Endothelial cell of umbilical vein (primary cell): Measurements from ENCODE around the gene SQSTM1. TPM values are rescaled to one million over a fixed set of nuclear protein-coding genes. Genes with fewer than 3 reads are reported as not detected.

Source experiments
- BruUV-seq: library from RNA; stranded (reverse); fragments of 400-500 nt; replicated peaks from 2 replicates; lab custom pipeline; 2021; lab: Mats Ljungman, UMichigan
- CTCF ChIA-PET: fragments of 300-600, 350-600 bp; sonication (Branson Sonifier 250); formaldehyde crosslinking; loops from one replicate; lab custom pipeline; 2021; ENCODE audit warnings: antibody characterized with exemption, inconsistent platforms; lab: Charles Lee
- POLR2A ChIA-PET: fragments of 300-600, 350-600 bp; sonication (Branson Sonifier 250); formaldehyde crosslinking; loops from one replicate; lab custom pipeline; 2021; ENCODE audit warnings: antibody characterized with exemption, inconsistent platforms; lab: Charles Lee
- DNase-seq: peaks from one replicate; pipeline ENCODE4 v3.0.0-alpha.2; 2011; ENCODE audit warnings: low read depth, low spot score
- FAIRE-seq: peaks from 2 replicates; lab custom pipeline; 2011; peaks lifted over from hg19 to GRCh38; lab: Jason Lieb, UNC
- H2AFZ ChIP-seq: 2 replicates; pipeline ENCODE4 v1.6.0; 2012; ENCODE audit warnings: low read depth, low read length, control low read depth, inconsistent platforms
- H3K27ac ChIP-seq: 2 replicates; pipeline ENCODE4 v1.5.1; 2011; ENCODE audit warnings: low read depth, mild to moderate bottlenecking, control low read depth, low read length, moderate library complexity; ENCODE audit not compliant: insufficient read depth
- H3K27me3 ChIP-seq, 2 experiments: 2 replicates each; pipeline versions ENCODE4 v1.6.0 to v1.6.1; 2011; ENCODE audit warnings: low read length in 2 of 2, mixed read lengths in 1 of 2; ENCODE audit not compliant: control insufficient read depth in 2 of 2, insufficient read depth in 2 of 2
- H3K36me3 ChIP-seq, 2 experiments: 2 replicates in 1 of 2; 3 replicates in 1 of 2; pipeline ENCODE4 v1.5.1; 2011; ENCODE audit warnings: low read length in 2 of 2, mild to moderate bottlenecking in 1 of 2, moderate library complexity in 1 of 2; ENCODE audit not compliant: control insufficient read depth in 2 of 2, insufficient read depth in 2 of 2; ENCODE audit errors: extremely low read depth in 1 of 2
- H3K4me1 ChIP-seq: 3 replicates; pipeline ENCODE4 v1.5.1; 2011; ENCODE audit warnings: mild to moderate bottlenecking, low read length; ENCODE audit not compliant: control insufficient read depth, insufficient read depth; ENCODE audit errors: extremely low read depth
- H3K4me2 ChIP-seq: 2 replicates; pipeline ENCODE4 v1.6.1; 2011; ENCODE audit warnings: low read length, control low read depth, mixed read lengths; ENCODE audit not compliant: insufficient read depth
- H3K4me3 ChIP-seq, 3 experiments: fragments of 200-600 bp in 1 of 3; sonication (generic), shearing (Covaris generic) in 1 of 3; replicated peaks in 1 of 3; 2 replicates each; pipeline ENCODE4 v1.5.1; 2011 to 2016; ENCODE audit warnings: control low read depth in 3 of 3, low read length in 3 of 3, mild to moderate bottlenecking in 2 of 3, inconsistent platforms in 1 of 3, low read depth in 1 of 3, moderate library complexity in 1 of 3; ENCODE audit not compliant: insufficient read depth in 1 of 3
- H3K79me2 ChIP-seq: 2 replicates; pipeline ENCODE4 v1.6.0; 2012; ENCODE audit warnings: low read length, inconsistent platforms; ENCODE audit not compliant: control insufficient read depth, insufficient read depth
- H3K9ac ChIP-seq: replicated peaks from 2 replicates; pipeline ENCODE3; 2011; ENCODE audit warnings: low read length, control low read depth; ENCODE audit not compliant: insufficient read depth; ENCODE audit errors: extremely low read depth
- H3K9me1 ChIP-seq: replicated peaks from 3 replicates; pipeline ENCODE4 v1.6.0; 2011; ENCODE audit warnings: mild to moderate bottlenecking, low read length; ENCODE audit not compliant: control insufficient read depth, insufficient read depth; ENCODE audit errors: extremely low read depth
- H3K9me3 ChIP-seq: replicated peaks from 2 replicates; pipeline ENCODE4 v1.5.1; 2012; ENCODE audit warnings: low read length, inconsistent platforms; ENCODE audit not compliant: control insufficient read depth, insufficient read depth
- H4K20me1 ChIP-seq: replicated peaks from 2 replicates; pipeline ENCODE3; 2011; ENCODE audit warnings: mild to moderate bottlenecking, low read length; ENCODE audit not compliant: control insufficient read depth, insufficient read depth; ENCODE audit errors: extremely low read depth
- CTCF ChIP-seq, 2 donors: IDR thresholded peaks; 1 replicate in 1 of 2; 2 replicates in 1 of 2; pipeline ENCODE4 v1.5.1; 2011; ENCODE audit warnings: low read length in 2 of 2, mild to moderate bottlenecking in 2 of 2, moderate library complexity in 2 of 2, control low read depth in 1 of 2, inconsistent platforms in 1 of 2, low read depth in 1 of 2; ENCODE audit not compliant: insufficient read depth in 1 of 2; ENCODE audit errors: extremely low read depth in 1 of 2
- EZH2 ChIP-seq: IDR thresholded peaks from 2 replicates; pipeline ENCODE4 v1.6.1; 2012; ENCODE audit warnings: borderline replicate concordance, low read depth, mild to moderate bottlenecking, moderate library complexity, low read length, inconsistent platforms; ENCODE audit not compliant: severe bottlenecking
- FOS ChIP-seq: IDR thresholded peaks from 2 replicates; pipeline ENCODE4 v1.6.1; 2011; ENCODE audit warnings: mild to moderate bottlenecking, low read length, moderate library complexity, borderline replicate concordance; ENCODE audit not compliant: insufficient read depth
- GATA2 ChIP-seq: IDR thresholded peaks from 2 replicates; pipeline ENCODE4 v1.7.0; 2011; ENCODE audit warnings: low read depth, mild to moderate bottlenecking, moderate library complexity, mixed read lengths, low read length; ENCODE audit not compliant: insufficient read length, insufficient read depth
- JUN ChIP-seq: IDR thresholded peaks from 2 replicates; pipeline ENCODE4 v1.6.1; 2011; ENCODE audit warnings: borderline replicate concordance, low read depth; ENCODE audit not compliant: insufficient read length, insufficient read depth
- MAX ChIP-seq: IDR thresholded peaks from 2 replicates; pipeline ENCODE4 v1.6.1; 2011; ENCODE audit not compliant: insufficient read depth, insufficient read length
- MYC ChIP-seq: IDR thresholded peaks from one replicate; pipeline ENCODE4 v1.6.1; 2011; ENCODE audit warnings: mild to moderate bottlenecking, low read depth, low read length
- POLR2A ChIP-seq: IDR thresholded peaks from 2 replicates; pipeline ENCODE4 v1.6.1; 2012; ENCODE audit warnings: low read depth, mild to moderate bottlenecking, control low read depth, low read length
- POLR2AphosphoS5 ChIP-seq: IDR thresholded peaks from 2 replicates; pipeline ENCODE4 v1.6.1; 2012; ENCODE audit warnings: low read depth, mild to moderate bottlenecking, control low read depth, low read length, moderate library complexity; ENCODE audit not compliant: insufficient read depth
- dilution Hi-C: fragments of 300-500 bp; cut with MboI; formaldehyde crosslinking; loops from one replicate; pipeline ENCODE4 v1.15.0; 2019; ENCODE audit warnings: low sequenced_read_pairs; ENCODE audit not compliant: extremely low pct_ligation_motif_present
- intact Hi-C: fragments of 100-400 bp; cut with micrococcal nuclease; formaldehyde crosslinking; loops from one replicate; pipeline ENCODE4 v1.10.0; 2022
- polyA plus RNA-seq, 4 experiments: library from polyadenylated mRNA; depleted of rRNA in 3 of 4; stranded (reverse) in 3 of 4; unstranded in 1 of 4; fragments of >200 nt; gene quantifications; 2 replicates each; pipeline versions ENCODE4 v1.2.1 to v1.2.3, GENCODE V29; 2011 to 2012; ENCODE audit warnings: missing spikeins in 1 of 4
- total RNA-seq: library from RNA; stranded (reverse); gene quantifications from 2 replicates; pipeline ENCODE4 v1.2.3, GENCODE V29; 2021

SQSTM1 gene
- total and polyA plus RNA-seq, 2 donors (not counting 3 experiments of a cell fraction or from before 2014, with no cell fraction given), result 302 to 346 TPM

GRCh38 chr5:179860301-179860700, 39.6 kb downstream of the SQSTM1 start:
- dilution Hi-C loops (no loop called here), intact Hi-C loops (no loop called here)
- CTCF ChIA-PET, result interaction anchor here (1.9 kb wide), 1 partner anchor 58 kb away, joined by 5 read pairs; no protein-coding TSS in a partner anchor
- BruUV-seq, result no TSS peak
- POLR2A ChIA-PET, result no interaction called here
- TF ChIP-seq CTCF (IDR thresholded peaks at IDR 0.05; ENCODE audit: extremely low read depth in 1 of 2, insufficient read depth in 1 of 2, low read depth in 1 of 2, low read length in 2 of 2) (no peak), POLR2A (no peak), EZH2 (no peak), GATA2 (no peak), MAX (no peak), POLR2AphosphoS5 (no peak), FOS (no peak), MYC (no peak), JUN (no peak)
- Histone ChIP-seq H3K79me2 (no peaks in the 10 kb centered on the region), H3K4me3 (no peak overlapping the region), H3K27ac (no peak overlapping the region), H3K9ac (no peak overlapping the region), H2AFZ (no peak overlapping the region), H4K20me1 (no peaks in the 10 kb centered on the region), H3K4me2 (no peak overlapping the region), H3K4me1 (no peaks in the 10 kb centered on the region), H3K9me1 (no peaks in the 10 kb centered on the region), H3K36me3 (peaks cover 2 to 28% of the 10 kb centered on the region in 2 experiments), H3K9me3 (no peaks in the 10 kb centered on the region), H3K27me3 (no peaks in the 10 kb centered on the region)
- no peak for FAIRE-seq
- DNase-seq, result no peak
